ENCODE measurements around the gene SUMO4. TPM values are rescaled to one million over a fixed set of nuclear protein-coding genes. Genes with fewer than 3 reads are reported as not detected.

Gene SUMO4
- total RNA-seq, 1 experiment from 2014 or later: 1.2 TPM

GRCh38 chr6:149436647-149437046 lies 36.6 kb downstream of the SUMO4 start:
- TF ChIP-seq KAT7 (CRISPR knock-in tag; IDR thresholded peaks at IDR 0.05; ENCODE audit: borderline replicate concordance): no peak
- no peak for TF ChIP-seq EMX1 (CRISPR knock-in tag; IDR thresholded peaks at IDR 0.05)
- no peak for TF ChIP-seq FOXK1 (CRISPR knock-in tag; IDR thresholded peaks at IDR 0.05)
- no peak for TF ChIP-seq GRHL2 (CRISPR knock-in tag; IDR thresholded peaks at IDR 0.05; ENCODE audit: insufficient replicate concordance, severe bottlenecking)
- TF ChIP-seq RELA (CRISPR knock-in tag; IDR thresholded peaks at IDR 0.05; ENCODE audit: borderline replicate concordance): no peak
- TF ChIP-seq E2F1 (CRISPR knock-in tag; IDR thresholded peaks at IDR 0.05): no peak
- no peak for TF ChIP-seq ZNF219 (CRISPR knock-in tag; IDR thresholded peaks at IDR 0.05; ENCODE audit: borderline replicate concordance)
- no peak for TF ChIP-seq TP53 (CRISPR knock-in tag; IDR thresholded peaks at IDR 0.05)
- no peak for TF ChIP-seq OVOL2 (CRISPR knock-in tag; IDR thresholded peaks at IDR 0.05; ENCODE audit: borderline replicate concordance)
- H3K4me1 Mint-ChIP-seq: peaks cover 8% of the 10 kb centered on the region
- DNase-seq (ENCODE audit: low spot score) (no peak), ATAC-seq (no peak)
- ChIA-PET CTCF (interaction anchor here (1.2 kb wide), 2 partner anchors 246 to 858 kb away, joined by 3 to 4 read pairs; no protein-coding TSS in a partner anchor), POLR2A (no interaction called here)
- H3K36me3 Mint-ChIP-seq: no peaks in the 10 kb centered on the region
- H3K27me3 Mint-ChIP-seq (ENCODE audit: low read depth): no peaks in the 10 kb centered on the region
- no peaks in the 10 kb centered on the region for H3K9me3 Mint-ChIP-seq
- H3K4me3 Mint-ChIP-seq: no peak overlapping the region
- H3K27ac Mint-ChIP-seq: no peak overlapping the region

GRCh38 chr6:149437212-149437611 lies 37.1 kb downstream of the SUMO4 start:
- ChIA-PET POLR2A (no interaction called here), CTCF (interaction anchor here (1.2 kb wide), 1 partner anchor 247 kb away, joined by 4 read pairs; no protein-coding TSS in a partner anchor)
- no peak overlapping the region for H3K27ac Mint-ChIP-seq
- no peak overlapping the region for H3K4me3 Mint-ChIP-seq
- H3K9me3 Mint-ChIP-seq: no peaks in the 10 kb centered on the region
- ATAC-seq (no peak), DNase-seq (ENCODE audit: low spot score) (no peak)
- H3K27me3 Mint-ChIP-seq (ENCODE audit: low read depth): no peaks in the 10 kb centered on the region
- no peaks in the 10 kb centered on the region for H3K36me3 Mint-ChIP-seq
- TF ChIP-seq NR2C2 (CRISPR knock-in tag; IDR thresholded peaks at IDR 0.05): no peak
- no peak for TF ChIP-seq NFYB (CRISPR knock-in tag; conservative IDR thresholded peaks at IDR 0.05; ENCODE audit: low read depth)
- TF ChIP-seq, protein P1, sequence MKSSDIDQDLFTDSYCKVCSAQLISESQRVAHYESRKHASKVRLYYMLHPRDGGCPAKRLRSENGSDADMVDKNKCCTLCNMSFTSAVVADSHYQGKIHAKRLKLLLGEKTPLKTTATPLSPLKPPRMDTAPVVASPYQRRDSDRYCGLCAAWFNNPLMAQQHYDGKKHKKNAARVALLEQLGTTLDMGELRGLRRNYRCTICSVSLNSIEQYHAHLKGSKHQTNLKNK (CRISPR knock-in tag; IDR thresholded peaks at IDR 0.05): no peak
- TF ChIP-seq ETV6 (CRISPR knock-in tag; IDR thresholded peaks at IDR 0.05): no peak
- no peak for TF ChIP-seq ZNF138 (CRISPR knock-in tag; conservative IDR thresholded peaks at IDR 0.05)
- no peak for TF ChIP-seq SOX15 (CRISPR knock-in tag; IDR thresholded peaks at IDR 0.05)
- TF ChIP-seq JUN (CRISPR knock-in tag; IDR thresholded peaks at IDR 0.05): no peak
- no peak for TF ChIP-seq NR1H2 (CRISPR knock-in tag; IDR thresholded peaks at IDR 0.05)
- TF ChIP-seq, protein P2, sequence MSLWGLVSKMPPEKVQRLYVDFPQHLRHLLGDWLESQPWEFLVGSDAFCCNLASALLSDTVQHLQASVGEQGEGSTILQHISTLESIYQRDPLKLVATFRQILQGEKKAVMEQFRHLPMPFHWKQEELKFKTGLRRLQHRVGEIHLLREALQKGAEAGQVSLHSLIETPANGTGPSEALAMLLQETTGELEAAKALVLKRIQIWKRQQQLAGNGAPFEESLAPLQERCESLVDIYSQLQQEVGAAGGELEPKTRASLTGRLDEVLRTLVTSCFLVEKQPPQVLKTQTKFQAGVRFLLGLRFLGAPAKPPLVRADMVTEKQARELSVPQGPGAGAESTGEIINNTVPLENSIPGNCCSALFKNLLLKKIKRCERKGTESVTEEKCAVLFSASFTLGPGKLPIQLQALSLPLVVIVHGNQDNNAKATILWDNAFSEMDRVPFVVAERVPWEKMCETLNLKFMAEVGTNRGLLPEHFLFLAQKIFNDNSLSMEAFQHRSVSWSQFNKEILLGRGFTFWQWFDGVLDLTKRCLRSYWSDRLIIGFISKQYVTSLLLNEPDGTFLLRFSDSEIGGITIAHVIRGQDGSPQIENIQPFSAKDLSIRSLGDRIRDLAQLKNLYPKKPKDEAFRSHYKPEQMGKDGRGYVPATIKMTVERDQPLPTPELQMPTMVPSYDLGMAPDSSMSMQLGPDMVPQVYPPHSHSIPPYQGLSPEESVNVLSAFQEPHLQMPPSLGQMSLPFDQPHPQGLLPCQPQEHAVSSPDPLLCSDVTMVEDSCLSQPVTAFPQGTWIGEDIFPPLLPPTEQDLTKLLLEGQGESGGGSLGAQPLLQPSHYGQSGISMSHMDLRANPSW (CRISPR knock-in tag; conservative IDR thresholded peaks at IDR 0.05; ENCODE audit: low read depth): no peak
- no peak for TF ChIP-seq CTCF (IDR thresholded peaks at IDR 0.05)
- H3K4me1 Mint-ChIP-seq: peaks cover 7% of the 10 kb centered on the region
